Measurements from ENCODE around the gene SCUBE2. TPM values are rescaled to one million over a fixed set of nuclear protein-coding genes. Genes with fewer than 3 reads are reported as not detected.
"Not testable (repeated sequence)": the region's sequence is repeated elsewhere in the genome, so short reads cannot be mapped to it uniquely, and the experiment has no call there.

SCUBE2 gene
- total RNA-seq, 1 donor from 2014 or later: 1.5 TPM

GRCh38 chr11:9013373-9013772 is 78.0 kb downstream of the SCUBE2 start:
- Histone ChIP-seq H3K27me3 (ENCODE audit: insufficient read depth, low read length) (no peaks in the 10 kb centered on the region), H3K9ac (ENCODE audit: low read length) (no peak overlapping the region), H4K20me1 (ENCODE audit: insufficient read depth, low read length) (no peaks in the 10 kb centered on the region), H2AFZ (ENCODE audit: low read depth, low read length) (no peak overlapping the region), H3K27ac (ENCODE audit: low read depth, low read length) (no peak overlapping the region), H3K36me3 (ENCODE audit: insufficient read depth, low read length) (no peaks in the 10 kb centered on the region), H3K4me1 (ENCODE audit: insufficient read depth, low read length) (no peaks in the 10 kb centered on the region), H3K4me2 (ENCODE audit: low read length) (no peak overlapping the region), H3K9me3 (ENCODE audit: insufficient read depth, low read depth, low read length) (no peaks in the 10 kb centered on the region), H3K79me2 (ENCODE audit: insufficient read depth, low read length) (no peaks in the 10 kb centered on the region), H3K4me3 (ENCODE audit: insufficient read depth, low read depth, low read length) (no peak overlapping the region)
- H3K4me1 Mint-ChIP-seq (ENCODE audit: low read depth, unreplicated experiment): no peaks in the 10 kb centered on the region
- H3K27me3 Mint-ChIP-seq (ENCODE audit: low read depth, unreplicated experiment): peaks cover 14% of the 10 kb centered on the region
- peaks cover 3% of the 10 kb centered on the region for H3K36me3 Mint-ChIP-seq (ENCODE audit: low read depth, unreplicated experiment)
- FAIRE-seq: no peak
- TF ChIP-seq CTCF (IDR thresholded peaks at IDR 0.05; ENCODE audit: insufficient read depth, low read depth, low read length): no peak
- no peak for TF ChIP-seq EZH2 (IDR thresholded peaks at IDR 0.05; ENCODE audit: insufficient read depth, low read length)
- DNase-seq (ENCODE audit: low read depth): no peak
- no peak overlapping the region for H3K27ac Mint-ChIP-seq (ENCODE audit: unreplicated experiment)
- peaks cover 6% of the 10 kb centered on the region for H3K9me3 Mint-ChIP-seq (ENCODE audit: unreplicated experiment)
- no peak overlapping the region for H3K4me3 Mint-ChIP-seq (ENCODE audit: unreplicated experiment)

GRCh38 chr11:9009538-9009937 is 81.9 kb downstream of the SCUBE2 start:
- H3K27ac Mint-ChIP-seq (ENCODE audit: unreplicated experiment); H3K79me2 ChIP-seq (ENCODE audit: insufficient read depth, low read length); H3K4me2 ChIP-seq (ENCODE audit: low read length); H3K4me1 Mint-ChIP-seq (ENCODE audit: low read depth, unreplicated experiment); H3K36me3 ChIP-seq (ENCODE audit: insufficient read depth, low read length); H3K9me3 ChIP-seq (ENCODE audit: insufficient read depth, low read depth, low read length); H3K9ac ChIP-seq (ENCODE audit: low read length); H3K4me1 ChIP-seq (ENCODE audit: insufficient read depth, low read length); H3K9me3 Mint-ChIP-seq (ENCODE audit: unreplicated experiment); H3K4me3 Mint-ChIP-seq (ENCODE audit: unreplicated experiment); H3K36me3 Mint-ChIP-seq (ENCODE audit: low read depth, unreplicated experiment); H4K20me1 ChIP-seq (ENCODE audit: insufficient read depth, low read length); H3K27ac ChIP-seq (ENCODE audit: low read depth, low read length); FAIRE-seq; DNase-seq (ENCODE audit: low read depth); H3K4me3 ChIP-seq (ENCODE audit: insufficient read depth, low read depth, low read length); H2AFZ ChIP-seq (ENCODE audit: low read depth, low read length): not testable (repeated sequence)
- peaks cover 10% of the 10 kb centered on the region for H3K27me3 ChIP-seq (ENCODE audit: insufficient read depth, low read length)
- peaks cover 47% of the 10 kb centered on the region for H3K27me3 Mint-ChIP-seq (ENCODE audit: low read depth, unreplicated experiment)

- TF ChIP-seq EZH2 (IDR thresholded peaks at IDR 0.05; ENCODE audit: insufficient read depth, low read length) (no peak), CTCF (IDR thresholded peaks at IDR 0.05; ENCODE audit: insufficient read depth, low read depth, low read length) (no peak)
- no peaks in the 10 kb centered on the region for H3K79me2 ChIP-seq (ENCODE audit: insufficient read depth, low read length)
- no peak overlapping the region for H2AFZ ChIP-seq (ENCODE audit: low read depth, low read length)
- H3K27ac Mint-ChIP-seq (ENCODE audit: unreplicated experiment): no peak overlapping the region
- no peak for FAIRE-seq
- H3K27me3 Mint-ChIP-seq (ENCODE audit: low read depth, unreplicated experiment): peaks cover 47% of the 10 kb centered on the region
- no peaks in the 10 kb centered on the region for H4K20me1 ChIP-seq (ENCODE audit: insufficient read depth, low read length)
- H3K27ac ChIP-seq (ENCODE audit: low read depth, low read length): no peak overlapping the region
- H3K36me3 Mint-ChIP-seq (ENCODE audit: low read depth, unreplicated experiment): peaks cover 3% of the 10 kb centered on the region
- no peak overlapping the region for H3K4me2 ChIP-seq (ENCODE audit: low read length)
- H3K4me1 ChIP-seq (ENCODE audit: insufficient read depth, low read length): peaks cover 5% of the 10 kb centered on the region
- H3K9me3 ChIP-seq (ENCODE audit: insufficient read depth, low read depth, low read length): no peaks in the 10 kb centered on the region
- no peaks in the 10 kb centered on the region for H3K36me3 ChIP-seq (ENCODE audit: insufficient read depth, low read length)
- H3K4me3 Mint-ChIP-seq (ENCODE audit: unreplicated experiment): no peak overlapping the region
- H3K9ac ChIP-seq (ENCODE audit: low read length): no peak overlapping the region
- peaks cover 6% of the 10 kb centered on the region for H3K9me3 Mint-ChIP-seq (ENCODE audit: unreplicated experiment)
- H3K4me3 ChIP-seq (ENCODE audit: insufficient read depth, low read depth, low read length): no peak overlapping the region
- DNase-seq (ENCODE audit: low read depth): no peak
- H3K4me1 Mint-ChIP-seq (ENCODE audit: low read depth, unreplicated experiment): no peaks in the 10 kb centered on the region
- peaks cover 13% of the 10 kb centered on the region for H3K27me3 ChIP-seq (ENCODE audit: insufficient read depth, low read length)
These were observed 82.7 kb downstream of the SCUBE2 start for GRCh38 chr11:9008661-9009060.
